ENCODE results near the gene CEP131. TPM values are rescaled to one million over a fixed set of nuclear protein-coding genes. Genes with fewer than 3 reads are reported as not detected.

CEP131 gene
- total and polyA plus RNA-seq, 2 of the 8 experiments (the other 6 are each of a cell fraction or from before 2014, with no cell fraction given), result 5.9 to 23.2 TPM

DNA sequence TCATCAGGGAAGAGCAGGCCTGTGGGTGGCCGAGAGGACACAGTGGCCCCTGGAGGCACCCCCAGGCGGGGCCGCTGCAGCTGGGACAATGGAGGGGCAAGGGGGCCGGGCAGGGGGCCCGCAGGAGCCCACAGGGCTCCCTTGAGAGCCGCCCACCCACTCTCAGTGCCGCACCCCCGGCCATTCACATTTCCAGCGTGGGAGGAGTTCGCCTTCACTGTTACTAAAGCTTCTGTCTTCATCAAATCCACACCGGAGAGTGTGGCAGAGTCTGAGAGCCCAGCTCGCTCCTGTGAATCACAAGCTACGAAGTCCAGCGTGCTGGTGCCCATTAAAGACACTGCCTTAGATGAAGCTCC, 78.4 kb downstream of the CEP131 start (continued):
- TF ChIP-seq, protein P1, sequence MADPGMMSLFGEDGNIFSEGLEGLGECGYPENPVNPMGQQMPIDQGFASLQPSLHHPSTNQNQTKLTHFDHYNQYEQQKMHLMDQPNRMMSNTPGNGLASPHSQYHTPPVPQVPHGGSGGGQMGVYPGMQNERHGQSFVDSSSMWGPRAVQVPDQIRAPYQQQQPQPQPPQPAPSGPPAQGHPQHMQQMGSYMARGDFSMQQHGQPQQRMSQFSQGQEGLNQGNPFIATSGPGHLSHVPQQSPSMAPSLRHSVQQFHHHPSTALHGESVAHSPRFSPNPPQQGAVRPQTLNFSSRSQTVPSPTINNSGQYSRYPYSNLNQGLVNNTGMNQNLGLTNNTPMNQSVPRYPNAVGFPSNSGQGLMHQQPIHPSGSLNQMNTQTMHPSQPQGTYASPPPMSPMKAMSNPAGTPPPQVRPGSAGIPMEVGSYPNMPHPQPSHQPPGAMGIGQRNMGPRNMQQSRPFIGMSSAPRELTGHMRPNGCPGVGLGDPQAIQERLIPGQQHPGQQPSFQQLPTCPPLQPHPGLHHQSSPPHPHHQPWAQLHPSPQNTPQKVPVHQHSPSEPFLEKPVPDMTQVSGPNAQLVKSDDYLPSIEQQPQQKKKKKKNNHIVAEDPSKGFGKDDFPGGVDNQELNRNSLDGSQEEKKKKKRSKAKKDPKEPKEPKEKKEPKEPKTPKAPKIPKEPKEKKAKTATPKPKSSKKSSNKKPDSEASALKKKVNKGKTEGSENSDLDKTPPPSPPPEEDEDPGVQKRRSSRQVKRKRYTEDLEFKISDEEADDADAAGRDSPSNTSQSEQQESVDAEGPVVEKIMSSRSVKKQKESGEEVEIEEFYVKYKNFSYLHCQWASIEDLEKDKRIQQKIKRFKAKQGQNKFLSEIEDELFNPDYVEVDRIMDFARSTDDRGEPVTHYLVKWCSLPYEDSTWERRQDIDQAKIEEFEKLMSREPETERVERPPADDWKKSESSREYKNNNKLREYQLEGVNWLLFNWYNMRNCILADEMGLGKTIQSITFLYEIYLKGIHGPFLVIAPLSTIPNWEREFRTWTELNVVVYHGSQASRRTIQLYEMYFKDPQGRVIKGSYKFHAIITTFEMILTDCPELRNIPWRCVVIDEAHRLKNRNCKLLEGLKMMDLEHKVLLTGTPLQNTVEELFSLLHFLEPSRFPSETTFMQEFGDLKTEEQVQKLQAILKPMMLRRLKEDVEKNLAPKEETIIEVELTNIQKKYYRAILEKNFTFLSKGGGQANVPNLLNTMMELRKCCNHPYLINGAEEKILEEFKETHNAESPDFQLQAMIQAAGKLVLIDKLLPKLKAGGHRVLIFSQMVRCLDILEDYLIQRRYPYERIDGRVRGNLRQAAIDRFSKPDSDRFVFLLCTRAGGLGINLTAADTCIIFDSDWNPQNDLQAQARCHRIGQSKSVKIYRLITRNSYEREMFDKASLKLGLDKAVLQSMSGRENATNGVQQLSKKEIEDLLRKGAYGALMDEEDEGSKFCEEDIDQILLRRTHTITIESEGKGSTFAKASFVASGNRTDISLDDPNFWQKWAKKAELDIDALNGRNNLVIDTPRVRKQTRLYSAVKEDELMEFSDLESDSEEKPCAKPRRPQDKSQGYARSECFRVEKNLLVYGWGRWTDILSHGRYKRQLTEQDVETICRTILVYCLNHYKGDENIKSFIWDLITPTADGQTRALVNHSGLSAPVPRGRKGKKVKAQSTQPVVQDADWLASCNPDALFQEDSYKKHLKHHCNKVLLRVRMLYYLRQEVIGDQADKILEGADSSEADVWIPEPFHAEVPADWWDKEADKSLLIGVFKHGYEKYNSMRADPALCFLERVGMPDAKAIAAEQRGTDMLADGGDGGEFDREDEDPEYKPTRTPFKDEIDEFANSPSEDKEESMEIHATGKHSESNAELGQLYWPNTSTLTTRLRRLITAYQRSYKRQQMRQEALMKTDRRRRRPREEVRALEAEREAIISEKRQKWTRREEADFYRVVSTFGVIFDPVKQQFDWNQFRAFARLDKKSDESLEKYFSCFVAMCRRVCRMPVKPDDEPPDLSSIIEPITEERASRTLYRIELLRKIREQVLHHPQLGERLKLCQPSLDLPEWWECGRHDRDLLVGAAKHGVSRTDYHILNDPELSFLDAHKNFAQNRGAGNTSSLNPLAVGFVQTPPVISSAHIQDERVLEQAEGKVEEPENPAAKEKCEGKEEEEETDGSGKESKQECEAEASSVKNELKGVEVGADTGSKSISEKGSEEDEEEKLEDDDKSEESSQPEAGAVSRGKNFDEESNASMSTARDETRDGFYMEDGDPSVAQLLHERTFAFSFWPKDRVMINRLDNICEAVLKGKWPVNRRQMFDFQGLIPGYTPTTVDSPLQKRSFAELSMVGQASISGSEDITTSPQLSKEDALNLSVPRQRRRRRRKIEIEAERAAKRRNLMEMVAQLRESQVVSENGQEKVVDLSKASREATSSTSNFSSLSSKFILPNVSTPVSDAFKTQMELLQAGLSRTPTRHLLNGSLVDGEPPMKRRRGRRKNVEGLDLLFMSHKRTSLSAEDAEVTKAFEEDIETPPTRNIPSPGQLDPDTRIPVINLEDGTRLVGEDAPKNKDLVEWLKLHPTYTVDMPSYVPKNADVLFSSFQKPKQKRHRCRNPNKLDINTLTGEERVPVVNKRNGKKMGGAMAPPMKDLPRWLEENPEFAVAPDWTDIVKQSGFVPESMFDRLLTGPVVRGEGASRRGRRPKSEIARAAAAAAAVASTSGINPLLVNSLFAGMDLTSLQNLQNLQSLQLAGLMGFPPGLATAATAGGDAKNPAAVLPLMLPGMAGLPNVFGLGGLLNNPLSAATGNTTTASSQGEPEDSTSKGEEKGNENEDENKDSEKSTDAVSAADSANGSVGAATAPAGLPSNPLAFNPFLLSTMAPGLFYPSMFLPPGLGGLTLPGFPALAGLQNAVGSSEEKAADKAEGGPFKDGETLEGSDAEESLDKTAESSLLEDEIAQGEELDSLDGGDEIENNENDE (IDR thresholded peaks at IDR 0.05; ENCODE audit: insufficient replicate concordance, low read length), result no peak
- TF ChIP-seq CBX8 (IDR thresholded peaks at IDR 0.05; ENCODE audit: borderline replicate concordance, low read depth, low read length), result no peak
- TF ChIP-seq SIRT6 (IDR thresholded peaks at IDR 0.05; ENCODE audit: low read length), result no peak
- TF ChIP-seq, protein P2, sequence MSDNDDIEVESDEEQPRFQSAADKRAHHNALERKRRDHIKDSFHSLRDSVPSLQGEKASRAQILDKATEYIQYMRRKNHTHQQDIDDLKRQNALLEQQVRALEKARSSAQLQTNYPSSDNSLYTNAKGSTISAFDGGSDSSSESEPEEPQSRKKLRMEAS (IDR thresholded peaks at IDR 0.05), result no peak
- TF ChIP-seq, protein P3, sequence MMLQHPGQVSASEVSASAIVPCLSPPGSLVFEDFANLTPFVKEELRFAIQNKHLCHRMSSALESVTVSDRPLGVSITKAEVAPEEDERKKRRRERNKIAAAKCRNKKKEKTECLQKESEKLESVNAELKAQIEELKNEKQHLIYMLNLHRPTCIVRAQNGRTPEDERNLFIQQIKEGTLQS (IDR thresholded peaks at IDR 0.05; ENCODE audit: insufficient read depth, low read depth, low read length), result no peak
- no peak for TF ChIP-seq ASH2L (IDR thresholded peaks at IDR 0.05; ENCODE audit: low read length)
- TF ChIP-seq TAF7 (optimal IDR thresholded peaks at IDR 0.05; ENCODE audit: borderline replicate concordance, low read depth, low read length), result no peak
- TF ChIP-seq SRF (IDR thresholded peaks at IDR 0.05; ENCODE audit: low read depth, low read length), result no peak
- TF ChIP-seq HDAC2 (IDR thresholded peaks at IDR 0.05; ENCODE audit: borderline replicate concordance in 1 of 2, low read depth in 2 of 2, low read length in 2 of 2), result no peak
- TF ChIP-seq POU5F1 (IDR thresholded peaks at IDR 0.05; ENCODE audit: low read depth, low read length), result no peak
- no peak for TF ChIP-seq FOSL1 (IDR thresholded peaks at IDR 0.05; ENCODE audit: insufficient read depth, low read depth, low read length)

Measured in H1 (cell line).